ENCODE data around the gene SRD5A1.

GRCh38 chr5:6705959-6706358, 72.7 kb downstream of the SRD5A1 start:
- TF ChIP-seq CTCF (IDR thresholded peaks at IDR 0.05 in 4 of 5, conservative IDR thresholded peaks at IDR 0.05 in 1 of 5): no peak
- no peak for TF ChIP-seq POLR2A (IDR thresholded peaks at IDR 0.05)
